Stimulated activated naive CD4-positive, alpha-beta T cell (primary cell): ENCODE measurements around the gene ERCC8.
A peak's percentile ranks its signal among the peaks of the same experiment; 100 is the strongest.
"Not testable (repeated sequence)": the region's sequence is repeated elsewhere in the genome, so short reads cannot be mapped to it uniquely, and the experiment has no call there.

Experiments
- DNase-seq, 6 experiments: peaks; one replicate each; lab custom pipeline; 2025; lab: John Stamatoyannopoulos, UW

ERCC8 gene, protein sequence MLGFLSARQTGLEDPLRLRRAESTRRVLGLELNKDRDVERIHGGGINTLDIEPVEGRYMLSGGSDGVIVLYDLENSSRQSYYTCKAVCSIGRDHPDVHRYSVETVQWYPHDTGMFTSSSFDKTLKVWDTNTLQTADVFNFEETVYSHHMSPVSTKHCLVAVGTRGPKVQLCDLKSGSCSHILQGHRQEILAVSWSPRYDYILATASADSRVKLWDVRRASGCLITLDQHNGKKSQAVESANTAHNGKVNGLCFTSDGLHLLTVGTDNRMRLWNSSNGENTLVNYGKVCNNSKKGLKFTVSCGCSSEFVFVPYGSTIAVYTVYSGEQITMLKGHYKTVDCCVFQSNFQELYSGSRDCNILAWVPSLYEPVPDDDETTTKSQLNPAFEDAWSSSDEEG

DNA sequence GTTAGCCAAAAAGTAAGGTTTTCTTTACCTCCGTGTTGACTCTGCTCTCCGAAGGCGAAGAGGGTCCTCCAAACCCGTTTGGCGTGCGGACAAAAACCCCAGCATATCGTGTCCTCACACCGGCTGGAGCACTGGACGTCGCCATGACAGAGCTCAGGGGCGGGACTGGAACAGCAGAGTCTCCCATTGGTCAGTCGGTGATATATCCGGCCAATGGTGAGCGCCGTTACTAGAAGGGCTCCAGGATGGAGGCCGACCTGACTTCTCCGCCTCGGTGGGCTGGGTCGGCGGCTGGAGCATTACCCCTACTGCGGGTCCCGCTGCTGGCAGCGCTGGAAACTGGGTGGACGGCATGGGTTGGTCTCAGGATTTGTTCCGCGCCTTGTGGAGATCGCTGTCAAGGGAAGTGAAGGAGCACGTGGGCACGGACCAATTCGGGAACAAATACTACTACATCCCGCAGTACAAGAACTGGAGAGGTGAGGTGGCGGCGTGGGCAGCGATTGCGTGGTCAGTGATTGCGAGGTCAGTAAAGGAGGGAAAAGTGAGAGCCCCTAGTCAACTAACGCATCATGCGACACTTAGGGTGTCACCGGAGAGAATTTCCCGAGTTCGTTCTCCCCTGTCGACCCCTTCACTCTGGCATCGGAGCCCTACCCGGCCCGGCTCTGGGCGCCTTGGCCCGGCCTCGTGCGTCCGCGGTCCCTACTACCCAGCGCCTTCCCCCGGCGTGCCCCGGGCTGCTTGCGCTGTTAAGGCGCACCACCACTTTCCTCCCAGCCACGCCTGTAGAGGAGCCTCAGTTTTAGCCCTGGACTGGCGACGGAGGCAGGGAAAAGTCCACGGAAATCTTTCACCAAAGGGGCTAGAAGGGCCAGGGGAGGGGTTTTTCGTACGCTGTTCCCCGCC is at the start of gene ERCC8, which contains the start of gene NDUFAF2:
TSS of gene ERCC8 (minus strand) at position 167 of the 909 bp plus-strand sequence. CDS start at position 105, 62 bp downstream.
TSS of gene NDUFAF2 (plus strand) at position 302 of the 909 bp plus-strand sequence. CDS start at position 353, 51 bp downstream.
- DNase-seq: peak; percentile 77 to 88 (median 84)

DNA sequence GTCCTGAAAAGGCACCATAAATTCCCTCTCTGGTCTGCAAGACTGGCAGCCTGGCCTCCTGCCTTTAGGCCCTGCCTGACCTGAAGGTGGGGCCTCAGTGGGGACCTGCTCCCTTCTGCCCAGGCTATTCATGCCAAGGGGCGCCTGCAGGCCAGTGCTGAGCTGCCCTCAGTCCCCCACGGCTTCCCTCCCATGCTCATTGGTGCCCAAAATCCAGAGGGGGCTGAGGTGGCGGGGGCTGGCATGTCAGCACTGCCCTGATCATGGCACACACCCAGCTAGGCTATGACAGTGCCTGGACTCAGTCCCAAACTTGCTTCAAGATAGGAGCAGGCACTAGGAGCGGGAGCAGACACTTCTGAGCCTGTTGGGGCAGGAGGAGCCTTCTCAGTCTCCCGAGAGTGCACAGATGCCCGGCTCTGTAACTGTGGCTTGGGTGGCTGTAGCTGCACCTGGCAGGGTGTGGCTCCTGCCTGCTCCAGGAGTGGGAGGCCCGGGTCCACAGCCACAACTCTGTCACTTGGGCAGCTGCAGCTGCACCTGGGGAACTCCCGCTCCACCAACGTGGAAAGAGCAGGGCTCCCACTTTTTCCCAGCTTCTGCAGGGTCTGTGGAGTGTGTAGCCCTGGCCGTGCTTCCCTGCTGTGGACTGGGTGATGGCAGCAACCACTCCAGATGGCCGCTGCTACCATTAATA is 49.2 kb upstream of the ERCC8 start:
- no peak for DNase-seq

- DNase-seq: no peak
Observed at GRCh38 chr5:60993425-60993824, 48.6 kb upstream of the ERCC8 start.

- no peak for DNase-seq
Observed at GRCh38 chr5:60992871-60993270, 48.0 kb upstream of the ERCC8 start.

- DNase-seq: no peak
Observed at GRCh38 chr5:60989790-60990189, 44.9 kb upstream of the ERCC8 start.

GRCh38 chr5:60982127-60982526 is 37.3 kb upstream of the ERCC8 start:
- DNase-seq: not testable (repeated sequence)

DNA sequence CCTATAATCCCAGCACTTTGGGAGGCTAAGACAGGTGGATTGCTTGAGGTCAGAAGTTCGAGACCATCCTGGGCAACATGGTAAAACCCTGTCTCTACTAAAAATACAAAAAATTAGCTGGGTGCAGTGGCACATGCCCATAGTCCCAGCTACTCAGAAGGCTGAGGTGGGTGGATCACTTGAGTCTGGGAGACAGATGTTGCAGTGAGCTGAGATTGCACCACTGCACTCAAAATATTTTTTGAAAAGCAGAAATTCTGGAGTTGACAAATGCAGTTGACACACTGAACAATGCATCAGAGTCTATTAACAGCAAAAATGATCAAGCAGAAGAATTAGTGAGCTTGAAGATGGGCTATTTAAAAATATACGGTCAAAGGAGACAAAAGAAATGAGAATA is 35.6 kb upstream of the ERCC8 start:
- no peak for DNase-seq

DNA sequence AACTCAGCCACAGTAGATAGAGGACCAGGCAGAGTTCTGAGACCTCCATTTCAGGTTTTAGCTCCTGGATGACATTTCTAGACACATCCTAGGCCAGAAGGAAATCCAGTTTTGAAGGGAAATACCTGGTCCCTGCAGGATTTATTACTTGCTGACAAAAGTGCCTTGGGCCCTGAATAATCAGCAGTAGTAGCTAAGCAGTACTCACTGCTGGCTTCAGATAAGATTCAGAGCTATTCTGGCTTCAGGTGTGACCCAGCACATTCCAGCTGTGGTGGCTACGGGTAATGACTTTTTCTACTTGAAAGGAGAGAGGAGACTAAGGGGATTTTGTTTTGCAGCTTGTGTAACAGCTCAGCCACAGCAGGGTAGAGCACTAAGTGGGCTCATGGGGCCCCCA is 34.1 kb upstream of the ERCC8 start:
- DNase-seq: no peak

DNA sequence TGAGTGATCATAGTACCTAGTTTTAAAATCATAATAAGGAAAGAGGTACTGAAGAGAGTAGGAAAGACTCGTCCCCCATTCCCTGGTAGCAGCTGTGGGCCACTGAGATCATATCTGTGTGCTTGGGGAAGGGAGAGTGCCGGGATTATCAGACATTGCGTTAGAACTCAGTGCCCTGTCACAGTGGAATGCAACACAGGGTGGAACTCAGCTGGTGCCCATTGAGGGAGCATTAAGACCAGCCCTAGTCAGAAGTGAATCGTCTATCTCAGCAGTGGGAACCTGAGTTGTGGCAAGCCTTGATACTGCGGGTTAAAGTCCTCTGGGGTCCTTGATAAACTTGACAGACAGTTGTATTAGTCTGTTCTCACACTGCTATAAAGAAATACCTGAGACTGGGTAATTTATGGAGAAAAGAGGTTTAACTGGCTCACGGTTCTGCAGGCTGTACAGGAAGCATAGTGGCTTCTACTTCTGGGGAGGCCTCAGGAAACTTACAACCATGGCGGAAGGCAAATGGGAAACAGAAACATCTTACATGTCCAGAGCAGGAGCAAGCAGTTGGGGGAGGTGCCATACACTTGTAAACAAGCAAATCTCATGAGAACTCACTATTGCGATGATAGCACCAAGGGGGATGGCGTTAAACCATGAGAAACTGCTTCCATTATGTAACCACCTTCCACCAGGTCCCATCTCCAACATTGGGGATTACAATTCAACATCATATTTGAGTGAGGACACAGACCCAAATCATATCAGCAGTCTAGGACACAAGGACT is 33.3 kb upstream of the ERCC8 start:
- DNase-seq: no peak

DNA sequence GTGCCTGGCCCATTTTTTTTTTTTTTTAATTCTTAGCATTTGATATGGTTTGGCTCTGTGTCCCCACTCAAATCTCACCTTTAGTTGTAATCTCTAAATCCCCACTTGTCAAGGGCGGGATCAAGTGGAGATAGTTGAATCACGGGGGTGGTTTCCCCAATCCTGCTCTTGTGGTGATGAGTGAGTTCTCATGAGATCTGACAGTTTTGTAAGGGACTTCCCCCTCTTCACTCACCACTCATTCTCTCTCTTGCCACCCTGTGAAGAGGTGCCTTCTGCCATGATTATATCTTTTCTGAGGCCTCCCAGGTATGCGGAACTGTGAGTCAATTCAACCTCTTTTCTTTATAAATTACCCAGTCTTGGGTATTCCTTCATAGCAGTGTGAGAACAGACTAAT is 27.4 kb upstream of the ERCC8 start:
- no peak for DNase-seq

GRCh38 chr5:60961685-60962084 is 16.8 kb upstream of the ERCC8 start:
- no peak for DNase-seq

- DNase-seq: peak in 3 of 6 experiments; percentile 7 to 45 (median 38)
Observed at GRCh38 chr5:60960591-60960990, 15.7 kb upstream of the ERCC8 start.

GRCh38 chr5:60959156-60959555 is 14.3 kb upstream of the ERCC8 start:
- peak in 1 of 6 experiments; percentile 6 for DNase-seq

- DNase-seq: no peak
Observed at GRCh38 chr5:60958712-60959111, 13.8 kb upstream of the ERCC8 start.

- no peak for DNase-seq
Observed at GRCh38 chr5:60958088-60958487, 13.2 kb upstream of the ERCC8 start.

- DNase-seq: no peak
Observed at GRCh38 chr5:60955239-60955638, 10.4 kb upstream of the ERCC8 start.

GRCh38 chr5:60948738-60949137 is 3.9 kb upstream of the ERCC8 start:
- no peak for DNase-seq

- DNase-seq: peak in 2 of 6 experiments; percentile 43 to 66
Observed at GRCh38 chr5:60945813-60946187, 930 bp upstream of the ERCC8 start.

DNA sequence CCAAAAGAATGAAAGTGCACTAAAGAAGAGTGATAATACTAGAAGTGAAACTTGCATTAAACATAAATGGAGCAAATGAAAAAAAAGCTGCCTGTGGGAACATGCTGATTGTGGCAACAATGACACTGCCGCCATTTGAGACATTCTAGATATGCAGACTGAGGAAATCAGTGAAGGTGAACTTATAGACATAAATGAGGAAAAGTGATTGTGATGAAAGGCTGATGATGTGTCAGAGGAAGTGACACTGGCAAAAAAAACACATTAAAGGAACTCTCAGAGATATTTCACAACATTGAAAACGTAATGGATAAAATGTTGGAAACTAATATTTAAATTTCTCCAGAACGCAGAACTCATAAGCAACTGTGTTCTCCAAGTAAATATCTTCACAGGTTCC is 1.2 kb downstream of the ERCC8 start:
- DNase-seq: no peak

DNA sequence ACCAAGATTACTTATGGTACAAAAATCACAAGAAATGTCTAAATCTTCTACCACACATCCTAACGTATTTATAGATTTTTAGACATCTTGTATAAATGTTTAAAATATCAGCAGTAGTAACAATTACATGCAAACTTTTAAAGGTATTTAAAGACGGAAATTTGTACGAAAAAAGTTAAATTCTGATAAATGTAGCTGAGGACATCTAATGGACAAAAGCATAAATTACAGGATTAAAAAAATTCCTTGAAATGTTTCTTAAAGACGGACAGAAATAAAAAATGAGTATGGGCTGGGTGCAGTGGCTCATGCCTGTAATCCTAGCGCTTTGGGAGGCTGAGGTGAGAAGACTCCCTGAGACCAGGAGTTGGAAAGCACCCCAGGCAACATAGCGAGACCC is 15.8 kb downstream of the ERCC8 start:
- no peak for DNase-seq

- no peak for DNase-seq
Observed at GRCh38 chr5:60927450-60927849, 17.4 kb downstream of the ERCC8 start.
